Activated naive CD8-positive, alpha-beta T cell (primary cell): ENCODE measurements around the gene GSN.

Source experiments
- H3K27ac Mint-ChIP-seq: one replicate; pipeline ENCODE4 v1.8.0; 2021; ENCODE audit warnings: mixed read lengths
- H3K27me3 Mint-ChIP-seq: one replicate; pipeline ENCODE4 v1.8.0; 2021; ENCODE audit warnings: mixed read lengths
- H3K36me3 Mint-ChIP-seq: one replicate; pipeline ENCODE4 v1.8.0; 2021; ENCODE audit warnings: mixed read lengths
- H3K4me1 Mint-ChIP-seq: one replicate; pipeline ENCODE4 v1.8.0; 2021; ENCODE audit warnings: low read depth, mixed read lengths
- H3K4me3 Mint-ChIP-seq: one replicate; pipeline ENCODE4 v1.8.0; 2021; ENCODE audit warnings: mild to moderate bottlenecking, mixed read lengths
- H3K9me3 Mint-ChIP-seq: one replicate; pipeline ENCODE4 v1.8.0; 2021; ENCODE audit warnings: low read depth, mixed read lengths

GSN gene

DNA sequence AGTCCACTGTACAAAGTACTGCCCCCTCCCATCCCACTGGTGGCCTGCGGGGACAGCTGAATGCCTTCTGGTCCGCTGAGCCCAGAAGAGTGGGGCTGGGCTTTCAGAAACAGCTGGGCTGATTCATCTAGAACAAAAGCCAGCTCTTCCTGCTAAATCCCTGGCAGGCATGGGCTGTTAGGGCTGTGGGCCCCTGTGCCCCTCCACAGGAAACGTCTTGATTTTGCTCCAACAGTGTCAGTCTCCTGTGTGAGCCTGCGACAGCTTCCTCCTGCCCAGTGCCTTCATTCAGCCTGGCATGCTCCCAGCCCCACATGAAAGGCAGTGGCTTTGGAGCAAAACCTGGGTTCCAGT is 6.9 kb upstream of the GSN start:
- Mint-ChIP-seq H3K4me3 (no peak overlapping the region), H3K9me3 (no peaks in the 10 kb centered on the region), H3K27ac (no peak overlapping the region), H3K36me3 (peaks cover 8% of the 10 kb centered on the region), H3K4me1 (no peaks in the 10 kb centered on the region), H3K27me3 (no peaks in the 10 kb centered on the region)

DNA sequence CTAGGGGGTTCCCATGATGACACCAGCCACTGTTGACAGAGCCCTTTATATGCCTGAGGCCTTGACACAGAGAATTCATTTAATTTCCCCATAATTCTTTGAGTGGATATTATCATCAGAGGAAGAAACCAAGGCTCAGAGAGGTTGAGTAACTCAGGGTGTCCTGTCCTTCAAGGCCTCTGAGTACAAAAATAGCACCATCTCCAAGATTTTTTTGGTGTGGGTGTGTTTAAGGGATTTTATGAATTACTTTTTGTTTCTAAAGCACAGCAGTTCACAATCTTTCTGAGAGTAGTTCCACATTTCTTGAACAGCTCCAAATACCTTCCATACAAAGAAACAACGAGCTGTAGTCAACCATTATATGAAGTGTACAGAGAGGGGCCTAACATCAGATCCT is 6.2 kb upstream of the GSN start:
- Mint-ChIP-seq H3K4me3 (no peak overlapping the region), H3K9me3 (no peaks in the 10 kb centered on the region), H3K27ac (no peak overlapping the region), H3K4me1 (no peaks in the 10 kb centered on the region), H3K27me3 (peaks cover 1% of the 10 kb centered on the region), H3K36me3 (peaks cover 8% of the 10 kb centered on the region)

DNA sequence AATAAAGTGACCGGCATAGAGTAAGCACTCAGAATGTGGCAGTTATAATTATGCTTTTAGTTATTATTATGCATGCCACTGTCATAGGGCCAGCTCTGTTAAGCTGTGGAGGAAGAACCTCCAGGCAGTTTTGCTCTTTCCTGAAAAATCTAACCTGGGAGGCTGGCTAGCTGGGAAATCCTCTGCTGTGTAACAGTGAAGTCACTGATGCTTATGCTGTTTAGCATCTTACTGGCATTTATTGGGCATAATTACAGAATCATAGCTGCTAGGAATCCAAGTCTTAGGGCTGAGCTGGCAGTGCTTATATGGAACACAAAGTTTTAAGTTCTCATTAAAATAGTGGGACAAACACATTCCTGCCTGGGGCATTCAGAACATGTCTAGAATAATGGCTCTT is 5.5 kb upstream of the GSN start:
- H3K4me3 Mint-ChIP-seq: no peak overlapping the region
- peaks cover 1% of the 10 kb centered on the region for H3K27me3 Mint-ChIP-seq
- H3K4me1 Mint-ChIP-seq: peaks cover 2% of the 10 kb centered on the region
- H3K36me3 Mint-ChIP-seq: peaks cover 8% of the 10 kb centered on the region
- H3K27ac Mint-ChIP-seq: no peak overlapping the region
- H3K9me3 Mint-ChIP-seq: no peaks in the 10 kb centered on the region

DNA sequence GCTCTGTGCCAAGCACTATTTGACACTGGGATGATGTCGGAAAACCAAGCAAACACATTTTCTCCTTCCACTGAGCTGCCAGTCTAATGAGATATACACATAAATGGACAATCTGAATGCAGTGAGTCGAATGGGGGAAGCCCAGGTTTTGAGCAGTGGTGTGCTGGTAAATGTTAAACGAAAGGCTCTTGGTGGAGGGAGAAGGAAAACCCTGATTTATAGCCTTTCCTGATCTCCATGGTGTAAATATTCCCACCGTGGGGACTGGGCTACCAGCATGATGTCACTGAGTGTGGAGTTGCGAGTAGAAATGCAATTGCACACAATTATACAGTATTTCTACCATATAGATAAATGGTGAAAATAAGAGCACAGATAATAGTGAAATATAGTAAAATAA is 5.0 kb upstream of the GSN start:
- Mint-ChIP-seq H3K27me3 (peaks cover 1% of the 10 kb centered on the region), H3K9me3 (no peaks in the 10 kb centered on the region), H3K27ac (no peak overlapping the region), H3K4me3 (no peak overlapping the region), H3K36me3 (peaks cover 8% of the 10 kb centered on the region), H3K4me1 (peaks cover 6% of the 10 kb centered on the region)

DNA sequence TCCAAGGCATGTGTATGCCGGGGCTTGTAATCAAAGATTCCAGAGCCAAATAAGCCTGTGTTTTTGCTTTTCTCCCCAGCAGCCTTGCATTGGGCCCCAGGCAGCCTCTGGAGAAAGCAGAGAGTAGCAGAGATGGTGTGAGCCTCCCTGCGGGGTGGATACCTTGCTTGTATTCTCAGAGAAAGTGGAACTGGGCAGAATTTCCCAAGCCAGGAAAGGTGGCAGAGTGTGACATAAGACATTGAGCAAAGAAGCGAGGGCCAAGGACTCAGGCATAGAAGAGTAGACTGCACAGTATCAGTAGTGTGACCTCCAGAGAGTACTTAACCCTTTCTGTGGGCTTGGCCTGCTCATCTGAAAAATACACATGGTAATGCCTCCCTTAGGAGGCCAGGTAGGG is 1.6 kb upstream of the GSN start:
- H3K27ac Mint-ChIP-seq: no peak overlapping the region
- H3K4me3 Mint-ChIP-seq: peak overlapping the region; percentile 71
- H3K36me3 Mint-ChIP-seq: peaks cover 8% of the 10 kb centered on the region
- no peaks in the 10 kb centered on the region for H3K9me3 Mint-ChIP-seq
- peaks cover 15% of the 10 kb centered on the region for H3K4me1 Mint-ChIP-seq
- H3K27me3 Mint-ChIP-seq: peaks cover 1% of the 10 kb centered on the region

DNA sequence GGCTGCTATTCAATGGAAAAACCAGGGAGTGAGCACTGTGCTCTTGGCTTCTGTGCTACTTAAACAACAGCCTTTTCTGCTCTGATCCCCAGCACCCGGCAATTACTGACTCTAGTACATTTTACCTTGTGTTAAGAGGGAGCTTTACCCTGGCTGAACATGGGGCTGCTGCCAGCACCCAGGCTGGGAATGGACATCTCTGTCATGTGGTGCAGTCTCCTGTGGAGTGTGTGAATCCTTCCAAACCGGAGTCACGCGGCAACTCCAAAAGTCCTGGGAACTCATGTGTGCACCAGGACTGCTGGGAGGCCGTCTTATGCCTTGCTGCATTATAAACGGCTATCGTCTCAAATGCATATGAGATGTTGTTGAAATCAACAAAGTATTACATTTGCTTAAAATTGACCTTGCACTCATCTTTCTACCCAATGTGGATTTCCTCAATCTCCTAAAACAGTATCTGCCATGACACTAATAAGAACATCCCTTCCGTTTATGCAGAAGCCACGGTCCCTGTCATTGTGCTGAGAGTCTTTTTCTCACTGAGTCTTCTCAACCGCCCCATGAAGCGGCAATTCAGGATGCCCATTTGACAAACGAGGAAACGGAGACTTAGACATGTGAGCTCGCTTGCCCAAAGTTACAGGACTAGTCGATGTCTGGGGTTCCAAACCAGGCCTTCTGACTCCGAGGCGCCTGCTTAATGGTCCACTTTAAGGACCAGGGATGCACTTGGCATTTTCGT is 884 bp upstream of the GSN start:
- Mint-ChIP-seq H3K9me3 (no peaks in the 10 kb centered on the region), H3K27me3 (peaks cover 1% of the 10 kb centered on the region), H3K4me3 (peak overlapping the region; percentile 77), H3K4me1 (peaks cover 15% of the 10 kb centered on the region), H3K36me3 (peaks cover 8% of the 10 kb centered on the region), H3K27ac (no peak overlapping the region)

DNA sequence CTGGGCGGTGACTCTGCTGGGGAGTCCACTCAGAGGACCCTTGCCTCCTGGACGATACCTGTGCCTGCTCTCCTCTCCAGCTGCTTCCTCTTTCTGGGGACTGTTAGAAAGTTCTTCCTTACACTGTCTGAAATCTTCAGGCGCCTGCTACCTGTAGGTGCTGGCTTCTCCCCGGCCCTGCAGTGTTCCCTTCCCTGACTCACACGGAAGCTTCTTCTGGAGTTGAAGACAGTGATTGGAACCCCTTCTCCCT is 562 bp downstream of the GSN start:
- H3K27me3 Mint-ChIP-seq: peaks cover 1% of the 10 kb centered on the region
- peaks cover 15% of the 10 kb centered on the region for H3K4me1 Mint-ChIP-seq
- no peak overlapping the region for H3K27ac Mint-ChIP-seq
- H3K4me3 Mint-ChIP-seq: peak overlapping the region; percentile 79
- no peaks in the 10 kb centered on the region for H3K9me3 Mint-ChIP-seq
- H3K36me3 Mint-ChIP-seq: peaks cover 8% of the 10 kb centered on the region

DNA sequence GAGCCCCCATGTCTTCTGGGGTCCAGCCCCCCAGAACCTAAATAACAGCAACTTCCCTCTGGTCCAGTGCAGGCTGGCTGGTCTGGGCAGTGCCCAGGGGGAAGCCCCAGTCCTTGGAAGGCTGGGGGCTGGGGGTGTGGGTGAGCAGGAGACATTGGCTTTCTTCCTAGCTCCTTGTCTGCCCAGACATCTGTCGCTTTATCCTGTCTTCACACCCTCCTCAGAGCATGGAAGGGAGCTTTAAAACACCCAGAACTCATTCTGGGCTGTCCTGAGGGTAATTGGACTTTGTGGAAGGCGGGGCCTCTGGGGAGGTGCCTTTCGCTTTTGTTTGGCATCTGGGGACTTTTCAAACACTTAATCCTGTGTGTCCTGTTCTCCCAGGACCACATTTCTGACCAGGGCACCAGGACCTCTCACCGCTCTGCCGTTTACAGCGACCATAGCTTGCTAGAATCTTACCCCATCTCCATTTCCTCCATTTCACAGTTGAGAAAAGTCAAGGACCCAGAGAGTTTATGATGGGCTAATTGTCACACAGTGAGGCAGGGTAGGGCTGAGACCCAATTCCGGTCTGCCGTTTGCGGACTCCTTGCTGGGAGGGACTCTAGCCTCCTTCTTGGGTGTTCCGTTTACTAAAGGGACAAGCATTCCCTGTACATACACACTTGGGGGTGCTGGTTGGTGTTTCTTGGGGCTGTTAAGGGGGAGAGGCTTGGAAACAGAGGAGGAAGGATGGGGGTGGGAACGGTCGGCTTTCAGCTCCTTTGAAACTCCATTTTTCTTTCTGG is 1.1 kb downstream of the GSN start:
- Mint-ChIP-seq H3K9me3 (no peaks in the 10 kb centered on the region), H3K27ac (no peak overlapping the region), H3K36me3 (peaks cover 8% of the 10 kb centered on the region), H3K4me3 (peak overlapping the region; percentile 79), H3K4me1 (peaks cover 15% of the 10 kb centered on the region), H3K27me3 (peaks cover 1% of the 10 kb centered on the region)

DNA sequence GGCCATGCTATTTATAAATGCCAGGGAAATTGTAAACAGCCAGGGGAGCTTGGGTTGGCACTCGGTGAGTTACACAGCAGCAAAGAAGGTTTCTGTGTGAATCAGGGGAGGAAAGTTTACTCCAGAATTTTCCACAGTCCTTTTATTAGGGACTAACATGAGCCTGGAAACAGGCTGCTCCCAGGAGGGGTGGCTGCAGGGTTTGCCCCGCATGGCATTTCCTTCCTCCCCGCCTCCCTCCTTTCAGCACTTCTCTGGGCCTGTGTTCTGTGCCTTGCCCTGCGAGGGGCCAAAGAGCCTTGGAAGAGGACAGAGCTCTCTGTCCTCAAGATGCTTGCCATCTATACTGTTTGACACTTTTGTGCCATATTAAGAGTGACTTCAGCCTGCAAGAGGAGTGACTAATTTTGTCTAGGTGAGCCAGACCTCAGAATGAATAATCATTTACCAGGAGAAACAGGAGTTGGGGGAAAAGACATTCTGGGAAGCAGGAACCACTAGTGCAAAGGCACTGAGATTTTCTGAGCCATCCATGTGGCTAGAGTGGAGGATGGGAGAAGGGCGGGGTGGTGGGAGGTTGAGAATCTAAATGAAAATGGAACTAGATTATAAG is 1.8 kb downstream of the GSN start:
- Mint-ChIP-seq H3K4me3 (peak overlapping the region; percentile 12), H3K27me3 (peaks cover 1% of the 10 kb centered on the region), H3K36me3 (peaks cover 6% of the 10 kb centered on the region), H3K9me3 (no peaks in the 10 kb centered on the region), H3K4me1 (peaks cover 15% of the 10 kb centered on the region), H3K27ac (no peak overlapping the region)

DNA sequence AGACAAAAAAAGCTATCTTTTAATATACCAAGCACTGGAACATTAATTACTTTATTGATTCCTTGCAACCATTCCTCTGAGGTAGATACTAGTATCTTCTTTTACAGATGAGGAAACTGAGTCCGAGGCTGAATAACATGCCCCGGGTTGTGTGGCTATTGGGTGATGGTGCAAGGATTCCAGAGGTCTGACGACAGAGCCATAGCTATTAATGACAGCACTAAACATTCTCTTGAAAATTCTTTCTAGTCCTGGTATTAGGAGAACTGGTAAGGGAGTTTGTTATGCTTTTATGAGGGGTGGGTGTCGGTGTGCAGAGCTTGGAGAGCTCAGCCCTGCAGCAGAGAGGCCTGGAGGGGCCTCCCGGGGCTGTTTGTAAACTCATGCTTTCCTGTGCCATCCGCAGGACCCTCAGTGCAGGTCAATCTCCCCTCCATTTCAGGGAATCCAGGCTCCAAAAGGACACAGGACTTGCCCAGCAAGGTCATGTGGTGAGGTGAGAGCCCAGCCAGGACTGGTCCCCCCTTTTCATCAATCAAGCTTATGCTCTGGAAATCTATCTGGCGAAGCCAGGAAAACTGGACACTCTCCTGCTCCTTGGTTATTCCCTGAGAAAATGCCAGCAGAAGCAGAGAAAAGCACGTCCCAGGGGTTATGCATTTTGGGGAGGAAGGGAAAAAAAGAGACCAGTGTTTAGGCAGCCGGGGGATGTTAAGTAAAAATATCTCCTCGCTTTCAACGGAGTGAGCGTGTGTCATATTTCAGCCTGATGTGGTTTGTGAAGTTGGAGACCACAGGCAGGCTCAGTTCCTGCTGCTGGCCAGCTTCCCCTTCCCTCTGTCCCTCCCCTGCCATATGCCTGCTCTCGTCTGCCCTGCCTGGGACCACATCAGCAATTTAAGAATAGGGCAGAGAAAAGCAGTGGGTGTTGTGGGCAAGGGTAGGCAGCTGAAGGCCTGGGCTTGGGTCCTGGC is 3.7 kb downstream of the GSN start:
- peaks cover 15% of the 10 kb centered on the region for H3K4me1 Mint-ChIP-seq
- H3K36me3 Mint-ChIP-seq: no peaks in the 10 kb centered on the region
- H3K27ac Mint-ChIP-seq: no peak overlapping the region
- H3K27me3 Mint-ChIP-seq: no peaks in the 10 kb centered on the region
- H3K4me3 Mint-ChIP-seq: no peak overlapping the region
- H3K9me3 Mint-ChIP-seq: no peaks in the 10 kb centered on the region

DNA sequence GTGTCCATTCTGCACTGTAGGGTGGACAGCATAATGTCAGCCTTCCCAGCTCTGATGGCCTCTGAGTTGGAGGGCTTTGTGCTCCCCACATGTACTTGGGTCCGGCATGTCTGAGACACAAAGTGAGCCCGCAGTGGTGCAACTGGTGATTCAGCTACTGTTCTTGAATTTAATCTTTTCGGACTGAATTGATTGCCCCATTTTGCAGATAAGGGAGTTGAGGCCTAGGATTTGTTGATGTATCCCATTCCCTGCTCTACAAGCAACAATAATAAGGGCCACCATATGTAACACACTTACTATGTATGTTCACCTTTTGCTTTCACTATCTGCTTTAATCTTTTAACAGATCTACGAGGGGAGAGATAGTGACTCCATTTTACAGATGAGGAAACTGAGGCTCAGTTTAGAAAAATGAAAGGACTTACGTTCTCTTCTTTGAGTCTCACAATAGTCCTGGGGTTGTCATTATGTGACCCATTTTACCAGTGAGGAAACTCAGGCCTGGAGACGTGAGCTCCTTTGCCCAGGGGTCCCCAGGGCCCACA is 4.5 kb downstream of the GSN start:
- Mint-ChIP-seq H3K9me3 (no peaks in the 10 kb centered on the region), H3K4me1 (peaks cover 12% of the 10 kb centered on the region), H3K4me3 (no peak overlapping the region), H3K36me3 (no peaks in the 10 kb centered on the region), H3K27ac (no peak overlapping the region), H3K27me3 (no peaks in the 10 kb centered on the region)

DNA sequence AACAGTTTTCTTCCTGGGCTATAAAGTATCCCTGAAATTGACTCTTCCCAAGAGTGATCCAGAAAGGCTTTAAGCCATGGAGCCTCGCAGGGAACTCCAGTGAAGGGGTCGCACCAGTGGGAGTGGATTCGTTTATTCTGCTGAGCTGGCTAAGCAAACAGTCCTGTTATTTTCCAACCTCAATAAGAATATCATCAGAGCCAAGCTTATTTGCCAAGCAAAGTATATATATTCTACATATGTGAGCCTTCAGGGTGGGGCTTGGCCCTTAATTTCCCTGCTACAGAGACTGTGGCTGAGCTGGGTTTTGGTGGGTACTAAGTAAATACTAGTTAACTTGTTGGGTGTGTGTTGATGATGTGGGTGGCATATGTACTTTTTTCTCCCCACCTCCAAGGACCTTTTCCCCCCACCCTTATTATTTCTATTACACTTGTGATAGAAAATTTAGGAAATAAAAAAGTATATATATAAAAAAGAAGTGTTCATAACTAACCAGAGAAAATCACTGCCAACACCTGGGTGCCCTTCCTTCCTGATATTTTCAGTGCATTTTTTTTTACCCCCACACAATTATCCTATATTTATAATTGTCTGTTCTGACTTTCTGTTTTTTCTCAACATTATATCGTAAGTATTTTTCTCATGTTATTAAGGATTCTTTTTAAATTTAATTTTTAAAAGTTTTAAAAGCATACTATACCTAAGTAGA is 5.3 kb downstream of the GSN start:
- no peaks in the 10 kb centered on the region for H3K9me3 Mint-ChIP-seq
- no peak overlapping the region for H3K27ac Mint-ChIP-seq
- peaks cover 9% of the 10 kb centered on the region for H3K4me1 Mint-ChIP-seq
- no peaks in the 10 kb centered on the region for H3K36me3 Mint-ChIP-seq
- H3K27me3 Mint-ChIP-seq: no peaks in the 10 kb centered on the region
- no peak overlapping the region for H3K4me3 Mint-ChIP-seq

DNA sequence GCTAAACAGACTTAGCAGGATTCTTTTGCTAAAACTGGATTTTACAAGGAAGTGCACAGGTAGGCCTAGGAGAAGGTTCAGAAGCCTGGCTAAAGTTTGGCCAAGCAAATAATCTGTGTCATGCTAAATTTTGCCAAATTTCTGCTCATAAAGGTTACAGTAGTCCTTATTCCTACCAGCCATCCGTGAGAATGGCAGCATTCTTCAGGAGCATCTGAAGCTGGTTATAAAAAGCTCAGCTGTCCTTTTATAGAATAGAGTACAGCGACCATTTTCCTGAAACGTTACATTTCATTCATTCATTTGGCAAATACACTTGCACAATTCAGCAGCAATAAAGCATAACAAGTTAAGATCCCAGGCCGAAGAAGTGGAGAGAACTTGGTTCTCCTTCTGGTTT is 6.9 kb downstream of the GSN start:
- H3K4me1 Mint-ChIP-seq: peaks cover 3% of the 10 kb centered on the region
- H3K27ac Mint-ChIP-seq: no peak overlapping the region
- H3K9me3 Mint-ChIP-seq: no peaks in the 10 kb centered on the region
- peaks cover 4% of the 10 kb centered on the region for H3K36me3 Mint-ChIP-seq
- no peak overlapping the region for H3K4me3 Mint-ChIP-seq
- no peaks in the 10 kb centered on the region for H3K27me3 Mint-ChIP-seq
